Measurements from ENCODE around the gene C10orf90. TPM values are rescaled to one million over a fixed set of nuclear protein-coding genes. Genes with fewer than 3 reads are reported as not detected.

C10orf90 gene
- total and polyA plus RNA-seq, 2 donors: 0.27 to 0.38 TPM

- Histone ChIP-seq H3K4me1 (ENCODE audit: control insufficient read depth in 2 of 2, insufficient read depth in 2 of 2, low read length in 2 of 2) (no peaks in the 10 kb centered on the region), H3K4me3 (ENCODE audit: low read length in 2 of 2) (no peak overlapping the region), H3K27me3 (ENCODE audit: control insufficient read depth in 2 of 2, insufficient read depth in 1 of 2, low read length in 1 of 2) (no peaks in the 10 kb centered on the region), H3K9me3 (ENCODE audit: control insufficient read depth in 2 of 2, insufficient read depth in 1 of 2, low read length in 1 of 2) (no peaks in the 10 kb centered on the region), H3K36me3 (ENCODE audit: control insufficient read depth in 2 of 2, insufficient read depth in 2 of 2, low read length in 1 of 2) (no peaks in the 10 kb centered on the region), H3K27ac (ENCODE audit: low read depth in 1 of 2, low read length in 1 of 2) (no peak overlapping the region)
- DNase-seq (ENCODE audit: low read depth in 6 of 9, low spot score in 9 of 9): no peak
- 94% methylated on average over 5 of the region's 5 CpGs for WGBS
Observed at GRCh38 chr10:126533644-126534043, 136.8 kb downstream of the C10orf90 start.

DNA sequence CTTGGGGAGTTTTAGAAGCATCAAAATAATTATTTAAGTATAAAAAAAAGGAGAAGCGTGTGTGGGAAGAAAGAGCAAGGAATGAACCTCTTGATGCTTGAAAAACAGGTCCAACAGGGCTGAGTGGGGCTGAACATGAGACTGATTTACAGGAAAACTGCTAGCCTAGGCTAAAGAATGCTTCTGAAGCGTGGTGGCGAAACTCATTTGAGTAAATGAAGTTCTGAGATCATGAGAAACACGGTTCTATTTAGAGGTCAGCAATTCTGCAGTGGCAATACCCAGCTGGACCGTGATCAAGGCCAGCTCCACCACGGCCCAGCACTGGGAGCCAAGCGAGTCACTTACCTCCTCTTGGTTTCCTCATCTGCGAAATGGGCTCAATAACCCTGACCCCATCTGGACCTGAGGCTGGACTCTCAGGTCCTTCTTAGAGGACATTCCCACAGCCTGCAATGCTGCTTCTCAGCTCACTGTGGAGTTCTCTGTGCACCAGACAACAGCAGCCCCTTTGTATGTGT lies 142.1 kb downstream of the C10orf90 start:
- DNase-seq (ENCODE audit: low read depth in 6 of 9, low spot score in 9 of 9): no peak
- WGBS: 87% methylated on average over 8 of the region's 8 CpGs
- no peaks in the 10 kb centered on the region for H3K36me3 ChIP-seq (ENCODE audit: control insufficient read depth in 2 of 2, insufficient read depth in 2 of 2, low read length in 1 of 2)
- no peak overlapping the region for H3K27ac ChIP-seq (ENCODE audit: low read depth in 1 of 2, low read length in 1 of 2)
- H3K4me1 ChIP-seq (ENCODE audit: control insufficient read depth in 2 of 2, insufficient read depth in 2 of 2, low read length in 2 of 2): no peaks in the 10 kb centered on the region
- H3K9me3 ChIP-seq (ENCODE audit: control insufficient read depth in 2 of 2, insufficient read depth in 1 of 2, low read length in 1 of 2): no peaks in the 10 kb centered on the region
- no peaks in the 10 kb centered on the region for H3K27me3 ChIP-seq (ENCODE audit: control insufficient read depth in 2 of 2, insufficient read depth in 1 of 2, low read length in 1 of 2)
- no peak overlapping the region for H3K4me3 ChIP-seq (ENCODE audit: low read length in 2 of 2)

GRCh38 chr10:126527645-126528314 lies 142.7 kb downstream of the C10orf90 start:
- no peaks in the 10 kb centered on the region for H3K27me3 ChIP-seq (ENCODE audit: control insufficient read depth in 2 of 2, insufficient read depth in 1 of 2, low read length in 1 of 2)
- H3K36me3 ChIP-seq (ENCODE audit: control insufficient read depth in 2 of 2, insufficient read depth in 2 of 2, low read length in 1 of 2): no peaks in the 10 kb centered on the region
- no peak for DNase-seq (ENCODE audit: low read depth in 6 of 9, low spot score in 9 of 9)
- WGBS: 91% methylated on average over 9 of the region's 9 CpGs
- no peak overlapping the region for H3K27ac ChIP-seq (ENCODE audit: low read depth in 1 of 2, low read length in 1 of 2)
- no peak overlapping the region for H3K4me3 ChIP-seq (ENCODE audit: low read length in 2 of 2)
- no peaks in the 10 kb centered on the region for H3K9me3 ChIP-seq (ENCODE audit: control insufficient read depth in 2 of 2, insufficient read depth in 1 of 2, low read length in 1 of 2)
- no peaks in the 10 kb centered on the region for H3K4me1 ChIP-seq (ENCODE audit: control insufficient read depth in 2 of 2, insufficient read depth in 2 of 2, low read length in 2 of 2)

DNA sequence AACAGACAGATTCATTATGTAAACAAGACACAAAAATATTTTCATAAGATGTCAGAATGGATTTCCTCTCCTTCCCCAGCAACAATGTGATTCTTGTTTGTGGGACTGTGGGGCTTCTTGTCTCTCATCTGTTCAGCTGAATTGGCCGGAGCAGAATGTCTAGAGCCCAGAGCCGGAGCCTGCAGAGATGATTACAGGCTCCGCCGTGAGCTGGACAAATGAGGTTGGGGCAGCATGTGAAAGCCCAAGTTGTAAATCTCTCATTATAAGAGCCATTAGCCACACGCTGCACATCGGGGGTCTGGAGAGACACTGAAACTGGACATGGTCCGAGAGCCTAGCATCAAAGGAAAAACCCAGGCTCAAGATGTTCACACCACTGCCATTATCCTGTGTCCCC lies 145.2 kb downstream of the C10orf90 start:
- WGBS: 86% methylated on average over 7 of the region's 7 CpGs
- Histone ChIP-seq H3K9me3 (ENCODE audit: control insufficient read depth in 2 of 2, insufficient read depth in 1 of 2, low read length in 1 of 2) (no peaks in the 10 kb centered on the region), H3K4me1 (ENCODE audit: control insufficient read depth in 2 of 2, insufficient read depth in 2 of 2, low read length in 2 of 2) (no peaks in the 10 kb centered on the region), H3K27me3 (ENCODE audit: control insufficient read depth in 2 of 2, insufficient read depth in 1 of 2, low read length in 1 of 2) (no peaks in the 10 kb centered on the region), H3K36me3 (ENCODE audit: control insufficient read depth in 2 of 2, insufficient read depth in 2 of 2, low read length in 1 of 2) (no peaks in the 10 kb centered on the region), H3K4me3 (ENCODE audit: low read length in 2 of 2) (no peak overlapping the region), H3K27ac (ENCODE audit: low read depth in 1 of 2, low read length in 1 of 2) (no peak overlapping the region)
- no peak for DNase-seq (ENCODE audit: low read depth in 6 of 9, low spot score in 9 of 9)

DNA sequence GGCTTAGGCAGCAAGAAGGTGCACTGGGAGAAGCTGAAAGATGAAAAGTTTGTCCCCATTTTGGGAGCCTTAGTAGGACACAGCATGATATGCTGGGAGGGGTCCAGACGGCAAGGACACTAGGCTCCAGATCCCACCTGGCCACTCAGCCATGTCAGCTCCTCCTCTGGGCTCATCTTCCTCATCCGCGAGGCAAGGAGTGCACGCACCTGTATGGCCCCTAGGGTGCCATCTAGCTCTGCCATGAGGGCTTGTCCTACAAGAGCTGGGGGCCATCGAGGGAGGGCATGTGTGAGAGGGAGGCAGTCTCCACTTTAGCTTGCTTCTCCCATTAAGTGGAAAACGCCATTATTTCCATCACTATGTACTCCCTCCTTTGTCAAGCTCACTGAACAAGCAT lies 146.0 kb downstream of the C10orf90 start:
- H3K4me1 ChIP-seq (ENCODE audit: control insufficient read depth in 2 of 2, insufficient read depth in 2 of 2, low read length in 2 of 2): no peaks in the 10 kb centered on the region
- no peaks in the 10 kb centered on the region for H3K27me3 ChIP-seq (ENCODE audit: control insufficient read depth in 2 of 2, insufficient read depth in 1 of 2, low read length in 1 of 2)
- no peak overlapping the region for H3K27ac ChIP-seq (ENCODE audit: low read depth in 1 of 2, low read length in 1 of 2)
- 70% methylated on average over 6 of the region's 6 CpGs for WGBS
- no peaks in the 10 kb centered on the region for H3K36me3 ChIP-seq (ENCODE audit: control insufficient read depth in 2 of 2, insufficient read depth in 2 of 2, low read length in 1 of 2)
- DNase-seq (ENCODE audit: low read depth in 6 of 9, low spot score in 9 of 9): no peak
- H3K4me3 ChIP-seq (ENCODE audit: low read length in 2 of 2): no peak overlapping the region
- no peaks in the 10 kb centered on the region for H3K9me3 ChIP-seq (ENCODE audit: control insufficient read depth in 2 of 2, insufficient read depth in 1 of 2, low read length in 1 of 2)

GRCh38 chr10:126523071-126523470 lies 147.4 kb downstream of the C10orf90 start:
- H3K27ac ChIP-seq (ENCODE audit: low read depth in 1 of 2, low read length in 1 of 2): no peak overlapping the region
- WGBS: 83% methylated on average over 3 of the region's 3 CpGs
- DNase-seq (ENCODE audit: low read depth in 6 of 9, low spot score in 9 of 9): no peak
- H3K4me1 ChIP-seq (ENCODE audit: control insufficient read depth in 2 of 2, insufficient read depth in 2 of 2, low read length in 2 of 2): no peaks in the 10 kb centered on the region
- H3K36me3 ChIP-seq (ENCODE audit: control insufficient read depth in 2 of 2, insufficient read depth in 2 of 2, low read length in 1 of 2): no peaks in the 10 kb centered on the region
- no peak overlapping the region for H3K4me3 ChIP-seq (ENCODE audit: low read length in 2 of 2)
- H3K27me3 ChIP-seq (ENCODE audit: control insufficient read depth in 2 of 2, insufficient read depth in 1 of 2, low read length in 1 of 2): no peaks in the 10 kb centered on the region
- no peaks in the 10 kb centered on the region for H3K9me3 ChIP-seq (ENCODE audit: control insufficient read depth in 2 of 2, insufficient read depth in 1 of 2, low read length in 1 of 2)

- Histone ChIP-seq H3K9me3 (ENCODE audit: control insufficient read depth in 2 of 2, insufficient read depth in 1 of 2, low read length in 1 of 2) (no peaks in the 10 kb centered on the region), H3K36me3 (ENCODE audit: control insufficient read depth in 2 of 2, insufficient read depth in 2 of 2, low read length in 1 of 2) (no peaks in the 10 kb centered on the region), H3K27me3 (ENCODE audit: control insufficient read depth in 2 of 2, insufficient read depth in 1 of 2, low read length in 1 of 2) (no peaks in the 10 kb centered on the region), H3K4me3 (ENCODE audit: low read length in 2 of 2) (no peak overlapping the region), H3K4me1 (ENCODE audit: control insufficient read depth in 2 of 2, insufficient read depth in 2 of 2, low read length in 2 of 2) (no peaks in the 10 kb centered on the region), H3K27ac (ENCODE audit: low read depth in 1 of 2, low read length in 1 of 2) (no peak overlapping the region)
- 87% methylated on average over 5 of the region's 5 CpGs for WGBS
- no peak for DNase-seq (ENCODE audit: low read depth in 6 of 9, low spot score in 9 of 9)
Observed at GRCh38 chr10:126521399-126521798, 149.1 kb downstream of the C10orf90 start.

DNA sequence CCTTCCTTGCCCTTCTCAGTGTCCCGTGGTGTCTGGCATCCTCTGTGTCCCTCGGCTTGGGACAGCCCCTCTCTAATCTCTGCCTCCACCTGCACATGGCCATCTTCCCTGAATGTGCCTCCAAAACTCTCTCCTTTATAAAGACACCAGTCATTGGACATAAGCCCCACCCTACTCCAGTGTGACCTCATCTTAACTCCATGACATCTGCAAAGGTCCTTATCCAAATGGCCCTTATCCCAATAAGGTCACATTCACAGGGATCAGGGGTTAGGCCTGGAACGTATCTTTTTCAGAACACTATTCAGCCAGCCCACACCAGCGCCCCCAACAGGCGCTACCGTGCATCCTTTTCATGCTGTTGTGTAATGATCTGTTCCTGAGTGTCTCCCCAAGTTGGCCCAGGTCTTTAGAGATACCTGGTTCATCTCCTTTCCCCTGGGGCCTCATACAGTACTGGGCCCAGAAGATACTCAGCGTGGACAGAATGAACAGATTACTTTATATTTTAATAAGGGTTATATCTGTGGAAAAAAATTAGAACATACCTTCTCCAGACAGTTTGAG lies 149.7 kb downstream of the C10orf90 start:
- 73% methylated on average over 7 of the region's 7 CpGs for WGBS
- Histone ChIP-seq H3K4me3 (ENCODE audit: low read length in 2 of 2) (no peak overlapping the region), H3K36me3 (ENCODE audit: control insufficient read depth in 2 of 2, insufficient read depth in 2 of 2, low read length in 1 of 2) (no peaks in the 10 kb centered on the region), H3K4me1 (ENCODE audit: control insufficient read depth in 2 of 2, insufficient read depth in 2 of 2, low read length in 2 of 2) (no peaks in the 10 kb centered on the region), H3K27ac (ENCODE audit: low read depth in 1 of 2, low read length in 1 of 2) (no peak overlapping the region), H3K27me3 (ENCODE audit: control insufficient read depth in 2 of 2, insufficient read depth in 1 of 2, low read length in 1 of 2) (no peaks in the 10 kb centered on the region), H3K9me3 (ENCODE audit: control insufficient read depth in 2 of 2, insufficient read depth in 1 of 2, low read length in 1 of 2) (no peaks in the 10 kb centered on the region)
- DNase-seq (ENCODE audit: low read depth in 6 of 9, low spot score in 9 of 9): no peak

- Histone ChIP-seq H3K27ac (ENCODE audit: low read depth in 1 of 2, low read length in 1 of 2) (no peak overlapping the region), H3K36me3 (ENCODE audit: control insufficient read depth in 2 of 2, insufficient read depth in 2 of 2, low read length in 1 of 2) (no peaks in the 10 kb centered on the region), H3K9me3 (ENCODE audit: control insufficient read depth in 2 of 2, insufficient read depth in 1 of 2, low read length in 1 of 2) (no peaks in the 10 kb centered on the region), H3K4me3 (ENCODE audit: low read length in 2 of 2) (no peak overlapping the region), H3K4me1 (ENCODE audit: control insufficient read depth in 2 of 2, insufficient read depth in 2 of 2, low read length in 2 of 2) (no peaks in the 10 kb centered on the region), H3K27me3 (ENCODE audit: control insufficient read depth in 2 of 2, insufficient read depth in 1 of 2, low read length in 1 of 2) (no peaks in the 10 kb centered on the region)
- 84% methylated on average over 7 of the region's 7 CpGs for WGBS
- no peak for DNase-seq (ENCODE audit: low read depth in 6 of 9, low spot score in 9 of 9)
Observed at GRCh38 chr10:126519992-126520391, 150.5 kb downstream of the C10orf90 start.

All from thymus (tissue), 11 donors.